ENCODE data around the gene OLIG1. TPM values are rescaled to one million over a fixed set of nuclear protein-coding genes. Genes with fewer than 3 reads are reported as not detected.
A peak's percentile ranks its signal among the peaks of the same experiment; 100 is the strongest.

OLIG1 gene
- total and polyA plus RNA-seq, 10 donors = 0.02 to 1.8 (median 0.58) TPM; not detected in 2

- Histone ChIP-seq H3K27ac (no peak overlapping the region), H3K27me3 (replicated peaks in 1 of 7) (peaks cover 22 to 100% (median 97%) of the 10 kb centered on the region in 7 donors), H3K4me3 (peak overlapping the region in 3 of 8 donors; percentile 7 to 41 (median 20)), H3K4me1 (peaks cover 4 to 68% (median 56%) of the 10 kb centered on the region in 6 donors), H3K36me3 (no peaks in the 10 kb centered on the region), H3K9me3 (no peaks in the 10 kb centered on the region)
- no peak for DNase-seq
- intact Hi-C loops (cut with DNase I; ENCODE audit: low total_unique reads) = no loop called here
- TF ChIP-seq CTCF (IDR thresholded peaks at IDR 0.05 in 8 of 11, conservative IDR thresholded peaks at IDR 0.05 in 3 of 11) (no peak), POLR2AphosphoS5 (IDR thresholded peaks at IDR 0.05) (no peak), POLR2A (IDR thresholded peaks at IDR 0.05) (no peak)
- WGBS, 5 donors = 3 to 5% (median 3%) methylated on average over 28 of the region's 28 CpGs
Observed at GRCh38 chr21:33028773-33029384, 41.1 kb upstream of the OLIG1 start.

GRCh38 chr21:33029385-33029921 is 40.5 kb upstream of the OLIG1 start:
- Histone ChIP-seq H3K27me3 (replicated peaks in 1 of 7) (peaks cover 19 to 100% (median 97%) of the 10 kb centered on the region in 7 donors), H3K36me3 (no peaks in the 10 kb centered on the region), H3K4me3 (peak overlapping the region in 2 of 8 donors; percentile 7 to 41), H3K4me1 (peaks cover 4 to 63% (median 51%) of the 10 kb centered on the region in 6 donors), H3K9me3 (no peaks in the 10 kb centered on the region), H3K27ac (no peak overlapping the region)
- TF ChIP-seq POLR2AphosphoS5 (IDR thresholded peaks at IDR 0.05) (no peak), POLR2A (IDR thresholded peaks at IDR 0.05) (no peak), CTCF (IDR thresholded peaks at IDR 0.05 in 8 of 11, conservative IDR thresholded peaks at IDR 0.05 in 3 of 11) (no peak)
- intact Hi-C loops (cut with DNase I; ENCODE audit: low total_unique reads) = no loop called here
- DNase-seq = no peak
- 28 to 38% (median 34%) methylated on average over 18 to 19 of the region's 19 CpGs for WGBS, 5 donors

DNA sequence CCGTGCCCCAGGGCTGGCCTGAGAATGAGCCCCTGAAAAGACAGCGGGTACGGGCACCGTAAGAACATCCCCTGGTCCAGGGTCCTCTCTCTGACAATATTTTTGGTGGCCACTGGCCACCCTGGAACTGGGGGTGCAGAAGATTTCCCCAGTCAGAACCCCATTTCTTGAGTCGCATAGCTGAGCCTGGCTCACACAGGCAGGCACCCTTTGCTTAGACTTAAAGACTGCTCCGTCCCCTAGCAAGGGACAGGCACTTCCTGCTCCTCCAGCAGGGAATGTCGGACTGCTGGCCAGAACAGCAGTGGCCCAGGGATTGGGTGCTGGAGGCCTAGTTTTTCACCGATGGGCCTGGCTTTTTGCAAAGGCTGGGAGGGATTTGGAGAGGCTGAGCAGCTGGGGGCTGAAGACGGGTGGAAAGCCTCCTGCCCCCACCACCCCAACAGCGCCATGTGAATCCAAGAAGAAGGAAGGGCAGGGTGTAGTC is 39.9 kb upstream of the OLIG1 start:
- DNase-seq = no peak
- intact Hi-C loops (cut with DNase I; ENCODE audit: low total_unique reads) = no loop called here
- Histone ChIP-seq H3K9me3 (no peaks in the 10 kb centered on the region), H3K27me3 (replicated peaks in 1 of 7) (peaks cover 13 to 100% (median 93%) of the 10 kb centered on the region in 7 donors), H3K27ac (no peak overlapping the region), H3K36me3 (no peaks in the 10 kb centered on the region), H3K4me3 (no peak overlapping the region), H3K4me1 (peaks cover 4 to 57% (median 48%) of the 10 kb centered on the region in 6 donors)
- WGBS, 5 donors = 53 to 78% (median 69%) methylated on average over 6 to 10 of the region's 10 CpGs
- TF ChIP-seq POLR2A (IDR thresholded peaks at IDR 0.05) = no peak
- TF ChIP-seq POLR2AphosphoS5 (IDR thresholded peaks at IDR 0.05) = no peak
- no peak for TF ChIP-seq CTCF (IDR thresholded peaks at IDR 0.05 in 8 of 11, conservative IDR thresholded peaks at IDR 0.05 in 3 of 11)

- Histone ChIP-seq H3K27me3 (replicated peaks in 1 of 7) (peaks cover 10 to 99% (median 87%) of the 10 kb centered on the region in 7 donors), H3K4me1 (peaks cover 4 to 52% (median 44%) of the 10 kb centered on the region in 6 donors), H3K4me3 (no peak overlapping the region), H3K36me3 (no peaks in the 10 kb centered on the region), H3K9me3 (no peaks in the 10 kb centered on the region), H3K27ac (no peak overlapping the region)
- WGBS, 5 donors = 49 to 61% (median 57%) methylated on average over 6 of the region's 6 CpGs
- DNase-seq = no peak
- TF ChIP-seq CTCF (IDR thresholded peaks at IDR 0.05 in 8 of 11, conservative IDR thresholded peaks at IDR 0.05 in 3 of 11) (no peak), POLR2A (IDR thresholded peaks at IDR 0.05) (no peak), POLR2AphosphoS5 (IDR thresholded peaks at IDR 0.05) (no peak)
- intact Hi-C loops (cut with DNase I; ENCODE audit: low total_unique reads) = no loop called here
Observed at GRCh38 chr21:33030633-33031032, 39.3 kb upstream of the OLIG1 start.

All from spleen (tissue), 11 donors.